LHCN-M2 (cell line): ENCODE results near the gene ETV7. TPM values are rescaled to one million over a fixed set of nuclear protein-coding genes. Genes with fewer than 3 reads are reported as not detected.
"Not testable (repeated sequence)": the region's sequence is repeated elsewhere in the genome, so short reads cannot be mapped to it uniquely, and the experiment has no call there.

Experiments used
- DNase-seq: peaks from one replicate; pipeline ENCODE4 v3.0.0-alpha.2; 2012; ENCODE audit warnings: low read depth
- total RNA-seq: library from RNA; depleted of rRNA; stranded (reverse); fragments of >200 nt; gene quantifications from 2 replicates; pipeline ENCODE4 v1.2.3, GENCODE V29; 2014

ETV7 gene
- total RNA-seq, 1 experiment from 2014 or later, result 0.17 TPM

DNA sequence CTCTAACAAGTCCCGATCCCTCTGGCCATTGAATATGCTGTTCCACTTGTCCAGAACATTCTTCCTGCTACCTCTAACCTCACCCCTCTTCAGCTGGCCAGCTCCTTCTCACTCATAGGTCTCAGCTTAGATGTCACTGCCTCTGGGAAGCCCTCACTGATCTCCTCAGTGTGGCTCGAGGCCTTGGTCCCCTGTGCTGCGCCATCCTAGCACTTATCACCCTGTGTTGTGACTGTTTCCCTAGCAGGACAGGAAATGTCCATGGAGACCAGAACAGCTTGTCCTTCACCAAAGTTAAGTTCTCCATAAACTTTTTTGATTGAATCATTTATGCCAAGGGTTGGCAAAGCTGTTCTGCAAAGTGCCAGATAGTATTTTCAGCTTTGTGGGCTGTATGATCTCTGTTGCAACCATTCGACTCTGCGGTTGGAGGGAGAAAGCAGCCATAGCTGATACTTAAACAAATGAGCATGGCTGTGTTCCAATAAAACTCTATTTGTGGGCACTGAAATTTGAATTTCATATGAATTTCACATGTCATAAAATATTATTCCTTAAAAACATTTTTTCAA is 44.3 kb downstream of the ETV7 start:
- DNase-seq, result no peak

- DNase-seq, result peak; percentile 41
Measured at GRCh38 chr6:36340618-36341454, 46.6 kb downstream of the ETV7 start.

GRCh38 chr6:36340306-36340617 is 47.2 kb downstream of the ETV7 start:
- DNase-seq, result no peak

- no peak for DNase-seq
Measured at GRCh38 chr6:36339146-36339545, 48.3 kb downstream of the ETV7 start.

- not testable (repeated sequence) for DNase-seq
Measured at GRCh38 chr6:36338223-36338622, 49.2 kb downstream of the ETV7 start.

DNA sequence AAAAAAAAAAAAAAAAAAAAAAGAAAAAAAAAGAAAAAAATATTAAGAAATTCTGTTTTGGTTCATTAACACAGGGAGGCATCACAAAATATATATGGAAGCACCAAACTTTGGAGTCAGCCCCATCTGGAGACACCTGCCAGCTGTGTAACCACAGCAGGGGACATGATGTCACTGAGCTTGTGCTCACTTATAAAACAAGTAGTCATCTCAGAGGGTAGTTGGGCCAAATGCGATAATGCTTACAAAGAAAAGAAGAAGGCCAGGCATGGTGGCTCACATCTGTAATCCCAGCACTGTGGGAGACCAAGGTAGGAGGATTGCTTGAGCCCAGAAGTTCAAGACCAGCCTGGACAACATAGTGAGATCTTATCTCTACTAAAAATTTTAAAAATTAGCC is 49.7 kb downstream of the ETV7 start:
- no peak for DNase-seq

DNA sequence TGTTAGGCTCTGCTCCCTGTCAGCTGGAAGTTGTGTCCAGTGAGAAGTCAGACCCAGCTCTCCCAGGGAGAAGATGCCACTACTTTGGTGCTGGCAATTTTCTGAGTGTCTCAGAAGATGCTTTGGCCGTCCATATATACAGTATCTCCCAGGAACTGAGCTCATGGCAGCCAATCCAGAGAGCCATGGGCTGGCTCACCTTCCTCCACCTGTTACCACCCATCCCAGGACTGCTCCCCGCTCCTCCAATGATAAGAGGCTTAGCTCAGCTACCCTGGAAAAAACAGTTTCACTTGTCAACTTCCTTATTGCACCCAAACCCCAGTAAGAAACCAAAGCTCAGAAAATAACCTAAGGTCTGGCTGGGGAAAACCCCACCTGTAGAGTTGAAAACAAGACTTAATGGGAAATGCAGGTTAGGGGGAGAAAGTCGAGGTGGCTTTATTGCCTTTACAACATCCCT is 50.7 kb downstream of the ETV7 start, which contains the start of gene BNIP5:
BNIP5 (minus strand) TSS at position 110 of the 463 bp plus-strand sequence. CDS start 6,198 bp downstream, outside the sequence.
- no peak for DNase-seq

GRCh38 chr6:36336208-36336710 is 51.2 kb downstream of the ETV7 start:
- no peak for DNase-seq

- DNase-seq, result no peak
Measured at GRCh38 chr6:36335465-36336207, 51.8 kb downstream of the ETV7 start.

DNA sequence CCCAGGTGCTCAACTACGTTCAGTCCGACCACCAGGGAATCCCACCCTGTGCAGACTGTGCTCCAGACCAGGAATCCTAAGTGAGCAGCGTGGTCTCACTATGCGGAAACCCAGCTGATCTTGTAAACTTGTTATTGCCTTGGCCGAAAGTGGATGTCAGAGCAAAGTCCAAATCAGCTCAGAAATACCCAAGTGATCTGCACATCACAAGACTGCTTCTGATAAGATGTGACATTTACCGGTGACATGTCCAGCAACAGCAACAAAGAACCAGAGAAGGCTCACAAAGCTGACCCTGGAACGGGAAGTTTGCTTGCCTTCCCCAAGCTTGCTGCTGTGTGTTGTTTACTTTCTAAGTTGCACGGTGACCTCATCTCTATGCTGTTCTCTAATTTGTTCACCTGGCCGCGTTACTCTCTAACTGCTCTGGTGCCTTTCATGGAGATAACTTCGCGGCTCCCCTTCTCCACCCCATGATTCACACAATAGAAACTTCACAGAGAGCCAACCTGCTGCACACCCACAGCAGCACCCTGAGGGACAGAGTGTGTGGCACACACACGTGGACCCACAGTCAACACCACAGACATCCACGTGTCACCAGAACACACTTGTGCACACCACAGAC is 52.5 kb downstream of the ETV7 start:
- no peak for DNase-seq

DNA sequence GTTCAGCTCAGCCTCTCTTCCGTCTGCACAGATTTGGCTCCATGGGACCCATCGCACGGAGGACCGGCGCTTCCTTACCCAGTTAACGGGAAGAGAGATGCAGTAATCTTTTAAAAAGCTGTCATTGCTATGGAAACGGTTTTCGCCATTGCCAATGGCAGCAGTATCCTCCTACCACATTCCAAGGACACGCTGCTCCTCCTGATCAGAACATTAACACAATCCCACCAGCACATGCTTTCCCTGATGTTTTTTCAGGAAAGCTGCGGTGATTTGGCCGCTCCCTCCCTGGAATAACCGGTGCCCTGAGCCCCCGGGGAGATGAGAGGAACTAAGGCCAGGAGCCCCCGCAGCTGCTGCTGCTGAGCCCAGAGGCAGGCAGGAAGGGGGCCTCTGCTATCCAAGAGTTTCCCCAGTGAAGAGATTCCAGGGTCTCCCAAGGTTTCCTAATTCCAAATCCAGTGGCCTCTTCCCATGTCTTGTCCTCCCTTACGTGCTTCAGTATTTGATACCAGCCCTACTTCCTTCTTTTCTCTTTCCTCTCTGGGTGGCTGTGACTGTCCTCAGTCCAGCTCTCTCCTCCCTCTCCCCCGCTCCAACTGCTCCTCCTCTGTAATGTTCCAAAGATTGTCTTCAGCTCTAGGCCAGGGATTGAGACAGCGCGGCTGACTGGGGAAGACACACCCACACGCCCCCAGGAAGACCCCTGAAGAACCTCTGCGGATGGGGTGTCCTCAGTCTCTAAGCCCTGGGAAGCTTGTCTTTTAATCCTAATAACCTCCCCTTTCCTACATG is 53.3 kb downstream of the ETV7 start:
- no peak for DNase-seq

- DNase-seq, result no peak
Measured at GRCh38 chr6:36333171-36333895, 54.1 kb downstream of the ETV7 start.

DNA sequence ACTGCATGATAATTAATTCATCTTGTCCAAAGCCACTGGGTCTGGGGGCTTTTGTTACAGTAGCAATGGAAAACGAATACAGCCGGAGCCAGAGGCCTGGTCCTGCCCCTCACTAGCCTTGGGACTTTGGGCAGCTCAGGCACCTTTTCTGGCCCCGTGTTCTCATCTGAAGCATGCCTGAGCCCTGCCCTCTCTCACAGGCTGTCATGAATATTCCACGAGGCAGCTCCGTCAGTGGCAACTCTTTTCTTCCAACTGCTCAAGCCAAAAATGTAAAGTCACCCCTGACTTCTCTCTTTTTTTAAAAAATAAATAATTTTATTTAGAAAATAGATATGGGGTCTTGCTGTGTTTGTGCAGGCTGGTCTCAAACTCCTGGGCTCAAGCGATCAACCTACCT is 56.1 kb downstream of the ETV7 start:
- no peak for DNase-seq

DNA sequence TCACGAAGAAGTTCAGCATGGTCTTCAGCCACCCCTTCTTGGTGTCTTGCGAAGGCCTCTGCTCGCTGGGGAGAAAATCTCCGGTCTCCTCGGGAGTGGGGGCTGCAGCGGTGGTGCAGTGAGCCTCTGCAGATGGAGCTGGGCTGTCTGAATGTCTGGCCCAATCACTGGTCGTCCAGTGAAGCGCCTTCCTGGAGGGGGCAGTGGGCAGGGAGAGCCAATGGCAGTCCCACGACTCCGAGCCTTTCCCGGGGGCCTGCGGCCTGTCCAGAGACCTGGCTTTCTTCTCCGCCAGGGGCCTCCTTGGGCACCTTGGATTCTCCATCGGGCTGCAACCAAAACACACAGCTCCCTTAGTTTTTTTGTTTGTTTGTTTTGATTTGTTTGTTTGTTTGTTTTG is 57.1 kb downstream of the ETV7 start:
- no peak for DNase-seq

GRCh38 chr6:36329798-36330291 is 57.6 kb downstream of the ETV7 start:
- DNase-seq, result no peak

DNA sequence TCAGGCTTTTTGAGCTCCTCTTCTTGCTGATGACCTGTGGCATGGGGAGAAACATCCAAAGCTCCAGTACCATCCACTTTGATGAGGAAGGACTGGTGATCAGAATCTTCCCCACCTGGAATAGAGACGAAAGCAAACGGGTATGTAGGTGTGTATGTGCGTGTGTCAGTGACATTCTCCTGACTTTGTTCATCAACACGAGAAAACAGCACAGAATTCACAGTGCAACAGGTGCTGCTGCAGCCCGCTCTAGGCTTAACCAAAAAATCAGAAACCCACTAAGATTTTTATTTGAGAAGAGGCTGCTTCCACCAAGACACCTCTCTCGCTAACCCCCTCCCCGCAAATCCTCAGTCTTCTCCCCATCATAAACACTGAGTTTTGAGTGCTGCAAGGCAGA is 58.9 kb downstream of the ETV7 start:
- no peak for DNase-seq

DNA sequence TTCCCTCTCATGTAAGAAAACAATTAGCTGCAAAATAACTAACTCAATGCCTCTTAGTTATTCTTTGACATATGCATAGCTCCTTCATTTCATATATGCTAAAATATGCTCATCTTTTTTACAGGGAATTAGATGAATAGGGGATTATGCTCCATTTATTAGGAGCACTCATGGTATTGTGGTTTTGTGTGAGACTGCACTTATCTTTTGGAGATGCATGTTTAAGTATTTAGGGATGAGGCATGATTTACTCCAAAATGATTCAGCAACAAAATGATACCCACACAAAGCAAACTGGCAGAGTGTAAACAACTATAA is 59.6 kb downstream of the ETV7 start:
- DNase-seq, result no peak

- DNase-seq, result no peak
Measured at GRCh38 chr6:36327226-36327918, 60.1 kb downstream of the ETV7 start.

DNA sequence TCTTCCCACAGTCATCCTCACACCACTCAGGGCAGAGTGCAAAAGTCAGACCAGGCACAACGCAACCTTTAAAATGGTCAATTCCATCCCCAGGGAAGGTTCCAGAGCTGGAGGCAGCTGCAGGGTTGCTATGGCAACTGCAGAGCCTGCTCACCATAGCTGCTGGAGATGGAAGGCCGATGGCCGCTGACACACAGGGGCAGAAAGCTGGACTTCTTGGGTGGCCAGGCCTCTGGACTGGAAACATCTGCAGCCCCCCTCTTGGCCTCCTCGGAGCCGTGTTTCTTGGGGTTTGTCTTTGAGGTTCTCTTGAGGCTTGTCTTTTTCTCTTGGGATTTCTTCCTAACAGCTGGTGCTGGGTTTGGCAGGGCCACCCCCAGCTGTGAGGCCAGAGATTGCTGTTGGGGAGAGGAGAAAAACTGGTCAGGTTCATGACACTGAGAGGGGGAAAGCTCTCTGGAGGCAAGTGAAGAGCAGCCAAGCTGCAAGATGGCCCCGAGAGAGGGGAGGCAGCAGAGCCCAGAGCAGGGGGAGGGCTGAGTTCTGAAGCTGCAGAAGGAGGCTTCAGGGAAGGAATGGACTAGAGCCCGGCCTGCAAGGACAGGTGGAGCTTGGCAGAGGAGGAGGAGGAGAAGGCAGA is 61.0 kb downstream of the ETV7 start:
- DNase-seq, result peak; percentile 55
